ENCODE data around the gene MAML1.

- TF ChIP-seq TAF1 (IDR thresholded peaks at IDR 0.05; ENCODE audit: low read depth) (no peak), EZH2 (IDR thresholded peaks at IDR 0.05; ENCODE audit: borderline replicate concordance, insufficient read depth, low read length, poor library complexity, severe bottlenecking) (no peak), CTCF (IDR thresholded peaks at IDR 0.05; ENCODE audit: poor library complexity, severe bottlenecking) (no peak)
Measured at GRCh38 chr5:179817890-179818745, 85.5 kb downstream of the MAML1 start.

All from neural cell (in vitro differentiated cells).